Measurements from ENCODE around the gene NCKAP1. TPM values are rescaled to one million over a fixed set of nuclear protein-coding genes. Genes with fewer than 3 reads are reported as not detected.
"Not testable (repeated sequence)": the region's sequence is repeated elsewhere in the genome, so short reads cannot be mapped to it uniquely, and the experiment has no call there.

Gene NCKAP1
- total RNA-seq, 2 donors from 2014 or later = 9.3 to 12.4 TPM

DNA sequence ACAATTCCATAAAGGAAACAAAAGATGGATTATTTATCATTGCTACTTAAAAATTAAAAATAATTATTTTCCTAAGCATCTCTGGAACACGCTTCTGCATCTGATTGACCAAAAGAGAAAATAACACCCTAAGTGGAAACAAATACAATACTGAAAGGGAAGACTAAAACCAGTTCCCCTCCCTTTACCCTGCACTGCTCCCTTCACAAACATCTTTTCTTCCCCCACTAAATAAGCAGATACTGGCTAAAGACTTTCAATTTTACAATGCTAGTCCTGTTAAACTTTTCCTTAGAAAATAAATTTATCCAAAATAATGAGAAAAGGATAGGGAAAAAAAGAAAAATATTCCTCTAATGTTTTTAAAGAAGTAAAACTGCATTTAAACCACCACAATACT, 4.3 kb downstream of the NCKAP1 start:
- ATAC-seq (replicated peaks in 1 of 2) = no peak
- peaks cover 79% of the 10 kb centered on the region for H3K27me3 Mint-ChIP-seq (ENCODE audit: low read depth)
- H3K9me3 Mint-ChIP-seq = no peaks in the 10 kb centered on the region
- H3K4me1 Mint-ChIP-seq (ENCODE audit: low read depth) = peaks cover 19% of the 10 kb centered on the region
- DNase-seq = no peak
- no peak overlapping the region for H3K27ac Mint-ChIP-seq
- H3K4me3 Mint-ChIP-seq = no peak overlapping the region
- no peaks in the 10 kb centered on the region for H3K36me3 Mint-ChIP-seq (ENCODE audit: insufficient read depth in 2 of 2)

DNA sequence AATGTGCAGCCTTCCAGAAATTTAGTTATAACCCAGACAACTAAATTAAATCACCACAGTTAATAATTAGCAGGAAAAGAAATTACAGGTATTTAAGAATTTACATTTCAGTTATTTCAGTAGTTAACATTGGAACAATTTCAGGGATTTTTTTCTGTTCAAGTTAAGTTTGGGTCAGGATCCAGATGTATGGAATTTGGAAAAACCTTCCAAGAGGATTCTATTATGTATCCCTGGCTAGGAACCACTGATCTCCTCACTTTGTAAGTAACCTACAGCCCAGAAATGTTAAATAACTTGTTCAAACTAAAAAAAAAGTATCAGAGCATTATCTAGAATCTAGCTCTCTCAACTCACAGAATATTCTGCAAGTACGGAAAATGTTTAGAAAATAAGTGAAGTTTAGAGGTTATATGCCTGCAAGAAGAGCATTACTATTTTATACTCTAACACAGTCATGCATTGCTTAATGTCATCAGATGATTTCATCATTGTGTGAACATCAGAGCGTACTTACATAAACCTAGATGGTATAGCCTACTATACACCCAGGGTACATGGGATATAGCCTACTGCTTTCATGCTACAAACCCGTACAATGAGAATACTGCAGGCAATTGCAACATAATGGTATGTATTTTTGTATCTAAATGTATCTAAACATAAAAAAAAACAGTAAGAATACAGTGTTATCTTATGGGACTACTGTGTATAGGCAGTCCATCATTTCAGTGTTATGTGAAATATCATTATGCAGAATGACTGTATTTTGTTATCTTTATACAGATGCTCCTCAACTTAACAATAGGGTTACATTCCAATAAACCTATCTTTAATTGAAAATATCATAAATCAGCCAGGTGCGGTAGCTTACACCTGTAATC, 6.1 kb downstream of the NCKAP1 start:
- no peak for ATAC-seq (replicated peaks in 1 of 2)
- Mint-ChIP-seq H3K4me1 (ENCODE audit: low read depth) (peaks cover 12% of the 10 kb centered on the region), H3K27ac (no peak overlapping the region), H3K27me3 (ENCODE audit: low read depth) (peaks cover 75% of the 10 kb centered on the region), H3K4me3 (no peak overlapping the region), H3K36me3 (ENCODE audit: insufficient read depth in 2 of 2) (no peaks in the 10 kb centered on the region), H3K9me3 (no peaks in the 10 kb centered on the region)
- DNase-seq = no peak

- no peak for ATAC-seq (replicated peaks in 1 of 2)
- Mint-ChIP-seq H3K4me1 (ENCODE audit: low read depth) (no peaks in the 10 kb centered on the region), H3K27ac (no peak overlapping the region), H3K27me3 (ENCODE audit: low read depth) (peaks cover 46% of the 10 kb centered on the region), H3K4me3 (no peak overlapping the region), H3K9me3 (no peaks in the 10 kb centered on the region), H3K36me3 (ENCODE audit: insufficient read depth in 2 of 2) (no peaks in the 10 kb centered on the region)
- DNase-seq = no peak
Observed at GRCh38 chr2:183029219-183029618, 9.0 kb downstream of the NCKAP1 start.

DNA sequence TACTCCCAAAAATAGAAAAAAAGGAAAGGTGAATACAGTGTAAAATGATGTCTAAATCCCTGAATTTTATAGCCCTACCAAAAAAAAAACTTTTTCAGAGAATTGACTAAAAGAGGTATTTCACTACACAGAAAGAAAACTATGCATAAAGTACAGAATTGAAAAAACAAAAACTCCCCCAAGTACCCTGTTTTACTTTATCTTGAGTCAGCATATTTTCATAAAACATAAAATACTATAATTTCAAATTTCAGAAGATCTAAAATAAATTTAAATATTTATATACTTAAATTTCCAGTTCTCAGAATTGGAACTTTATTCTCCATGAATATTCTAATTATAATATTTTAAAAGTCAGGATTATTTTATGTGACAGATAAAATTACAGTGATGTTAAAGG, 10.1 kb downstream of the NCKAP1 start:
- Mint-ChIP-seq H3K27ac (no peak overlapping the region), H3K4me1 (ENCODE audit: low read depth) (no peaks in the 10 kb centered on the region), H3K36me3 (ENCODE audit: insufficient read depth in 2 of 2) (no peaks in the 10 kb centered on the region), H3K4me3 (no peak overlapping the region), H3K27me3 (ENCODE audit: low read depth) (peaks cover 37% of the 10 kb centered on the region), H3K9me3 (no peaks in the 10 kb centered on the region)
- ATAC-seq (replicated peaks in 1 of 2) (no peak), DNase-seq (no peak)

- Mint-ChIP-seq H3K27me3 (ENCODE audit: low read depth) (peaks cover 31% of the 10 kb centered on the region), H3K27ac (no peak overlapping the region), H3K9me3 (no peaks in the 10 kb centered on the region), H3K36me3 (ENCODE audit: insufficient read depth in 2 of 2) (no peaks in the 10 kb centered on the region), H3K4me1 (ENCODE audit: low read depth) (no peaks in the 10 kb centered on the region), H3K4me3 (no peak overlapping the region)
- ATAC-seq (replicated peaks in 1 of 2) (no peak), DNase-seq (no peak)
Observed at GRCh38 chr2:183027443-183027842, 10.8 kb downstream of the NCKAP1 start.

DNA sequence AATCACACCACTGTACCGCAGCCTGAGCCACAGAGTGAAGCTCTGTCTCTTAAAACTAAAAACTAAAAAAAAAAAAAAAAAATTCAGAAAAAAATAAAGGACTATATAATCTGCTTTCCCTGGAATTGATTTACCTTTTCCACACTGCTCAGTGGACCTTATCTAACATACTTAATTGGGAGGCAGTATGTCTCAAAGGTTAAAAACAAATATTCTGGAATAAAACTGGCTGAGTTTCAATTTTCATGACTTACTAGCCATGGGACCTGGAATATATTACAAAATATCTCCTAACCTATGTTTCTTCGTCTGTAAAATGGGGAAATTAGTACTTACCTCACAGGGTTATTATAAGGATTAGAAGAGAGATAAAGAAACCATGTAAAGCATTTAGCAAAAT, 11.8 kb downstream of the NCKAP1 start:
- ATAC-seq (replicated peaks in 1 of 2) = no peak
- no peak for DNase-seq
- Mint-ChIP-seq H3K9me3 (no peaks in the 10 kb centered on the region), H3K4me3 (no peak overlapping the region), H3K4me1 (ENCODE audit: low read depth) (no peaks in the 10 kb centered on the region), H3K27me3 (ENCODE audit: low read depth) (peaks cover 22% of the 10 kb centered on the region), H3K27ac (no peak overlapping the region), H3K36me3 (ENCODE audit: insufficient read depth in 2 of 2) (no peaks in the 10 kb centered on the region)

- ATAC-seq (replicated peaks in 1 of 2) (no peak), DNase-seq (no peak)
- Mint-ChIP-seq H3K4me1 (ENCODE audit: low read depth) (no peaks in the 10 kb centered on the region), H3K9me3 (no peaks in the 10 kb centered on the region), H3K36me3 (ENCODE audit: insufficient read depth in 2 of 2) (no peaks in the 10 kb centered on the region), H3K27me3 (ENCODE audit: low read depth) (peaks cover 21% of the 10 kb centered on the region), H3K27ac (no peak overlapping the region), H3K4me3 (no peak overlapping the region)
Observed at GRCh38 chr2:183025993-183026392, 12.3 kb downstream of the NCKAP1 start.

DNA sequence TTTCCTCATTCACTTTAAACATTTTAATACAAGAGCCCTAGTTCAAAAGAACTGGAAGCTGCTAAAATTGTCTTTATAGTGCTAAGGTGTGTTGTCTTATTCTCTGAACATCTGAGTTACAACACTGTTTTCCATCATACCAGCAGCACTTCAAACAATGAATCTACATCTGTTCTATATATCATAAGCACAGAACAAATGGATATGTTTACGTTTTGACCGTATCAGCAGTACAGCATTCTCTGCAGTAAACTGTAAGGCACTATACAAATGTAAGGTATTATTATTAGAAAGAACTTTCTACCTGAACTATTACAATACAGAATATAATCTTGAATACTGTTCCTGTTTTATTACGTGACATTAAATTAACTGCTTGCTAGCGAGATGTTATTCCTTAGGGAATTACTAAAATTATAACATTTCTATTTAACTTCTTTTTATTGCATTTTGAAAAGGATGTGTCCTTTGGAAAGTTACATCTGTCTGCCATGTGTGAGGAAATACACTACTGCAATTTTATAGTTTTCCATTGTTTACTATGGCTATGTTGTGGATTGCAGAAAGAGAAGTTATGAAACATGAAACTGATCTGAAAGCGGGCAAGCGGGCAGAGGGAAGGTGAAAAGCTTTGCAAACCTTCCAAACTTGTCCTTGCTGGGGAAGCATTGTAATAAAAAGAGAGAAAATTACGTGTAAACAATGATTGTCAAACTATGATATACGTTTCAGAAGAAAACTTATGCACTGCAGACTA, 13.7 kb downstream of the NCKAP1 start:
- DNase-seq = no peak
- Mint-ChIP-seq H3K27me3 (ENCODE audit: low read depth) (peaks cover 6% of the 10 kb centered on the region), H3K4me3 (no peak overlapping the region), H3K27ac (no peak overlapping the region), H3K36me3 (ENCODE audit: insufficient read depth in 2 of 2) (no peaks in the 10 kb centered on the region), H3K9me3 (no peaks in the 10 kb centered on the region), H3K4me1 (ENCODE audit: low read depth) (no peaks in the 10 kb centered on the region)
- ATAC-seq (replicated peaks in 1 of 2) = no peak

DNA sequence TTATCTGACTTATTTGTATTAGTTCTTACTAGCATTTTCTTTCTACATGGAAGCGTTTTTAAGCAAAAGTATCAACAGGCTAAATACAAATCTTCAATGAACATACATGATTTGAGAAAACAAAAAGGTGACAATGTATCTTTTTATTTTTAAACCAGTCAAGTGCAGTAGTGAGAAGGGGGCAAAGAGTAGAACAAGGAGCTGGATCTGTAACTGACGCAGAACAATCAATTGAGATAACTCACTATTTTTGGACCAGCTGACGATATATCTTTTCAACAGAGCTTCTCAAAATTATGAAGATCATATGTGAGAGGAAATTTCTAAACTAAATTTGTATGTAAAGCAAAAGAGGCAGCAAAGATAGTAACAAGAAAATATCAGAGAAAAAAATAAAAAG, 15.5 kb downstream of the NCKAP1 start:
- H3K27ac Mint-ChIP-seq = no peak overlapping the region
- H3K4me1 Mint-ChIP-seq (ENCODE audit: low read depth) = no peaks in the 10 kb centered on the region
- no peaks in the 10 kb centered on the region for H3K36me3 Mint-ChIP-seq (ENCODE audit: insufficient read depth in 2 of 2)
- ATAC-seq (replicated peaks in 1 of 2) = no peak
- no peaks in the 10 kb centered on the region for H3K9me3 Mint-ChIP-seq
- no peaks in the 10 kb centered on the region for H3K27me3 Mint-ChIP-seq (ENCODE audit: low read depth)
- no peak overlapping the region for H3K4me3 Mint-ChIP-seq
- DNase-seq = no peak

- DNase-seq (no peak), ATAC-seq (replicated peaks in 1 of 2) (no peak)
- no peaks in the 10 kb centered on the region for H3K9me3 Mint-ChIP-seq
- H3K4me1 Mint-ChIP-seq (ENCODE audit: low read depth) = no peaks in the 10 kb centered on the region
- H3K27ac Mint-ChIP-seq = no peak overlapping the region
- H3K36me3 Mint-ChIP-seq (ENCODE audit: insufficient read depth in 2 of 2) = no peaks in the 10 kb centered on the region
- no peaks in the 10 kb centered on the region for H3K27me3 Mint-ChIP-seq (ENCODE audit: low read depth)
- no peak overlapping the region for H3K4me3 Mint-ChIP-seq
Observed at GRCh38 chr2:183021613-183022012, 16.6 kb downstream of the NCKAP1 start.

DNA sequence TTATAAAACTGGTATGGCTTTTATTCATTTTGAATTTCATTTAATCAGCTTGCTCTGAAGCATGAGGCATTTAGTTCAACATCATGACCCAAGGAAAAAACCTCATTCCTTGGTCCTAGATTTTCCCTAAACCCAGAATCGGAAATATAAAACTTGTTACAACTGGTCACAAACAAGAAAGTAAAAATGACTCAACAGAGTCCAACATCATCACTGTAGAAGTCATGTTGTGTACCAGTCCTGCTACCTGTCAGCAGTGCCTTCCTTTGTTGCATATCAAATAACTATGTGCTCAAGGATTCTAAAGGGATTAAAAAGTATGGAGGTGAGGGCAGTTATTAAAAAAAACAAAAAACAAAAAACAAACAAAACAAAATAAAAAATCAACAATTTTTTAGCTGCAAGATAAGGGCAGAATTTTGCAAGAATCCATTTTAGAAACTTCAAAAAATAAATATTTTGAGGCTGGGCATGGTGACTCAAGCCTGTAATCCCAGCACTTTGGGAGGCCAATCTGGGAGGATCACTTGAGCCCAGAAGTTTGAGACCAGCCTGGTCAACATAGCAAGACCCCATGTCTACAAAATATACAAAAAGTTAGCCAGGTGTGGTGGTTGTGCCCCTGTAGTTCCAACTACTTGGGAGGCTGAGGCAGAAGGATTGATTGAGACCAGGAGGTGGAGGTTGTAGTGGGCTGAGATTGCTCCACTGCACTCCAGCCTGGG, 18.4 kb downstream of the NCKAP1 start:
- Mint-ChIP-seq H3K9me3 (no peaks in the 10 kb centered on the region), H3K27ac (no peak overlapping the region), H3K36me3 (ENCODE audit: insufficient read depth in 2 of 2) (peaks cover 0 to 1% of the 10 kb centered on the region in 2 donors), H3K4me3 (no peak overlapping the region), H3K4me1 (ENCODE audit: low read depth) (no peaks in the 10 kb centered on the region), H3K27me3 (ENCODE audit: low read depth) (no peaks in the 10 kb centered on the region)
- DNase-seq (no peak), ATAC-seq (replicated peaks in 1 of 2) (no peak)

GRCh38 chr2:183017845-183018244, 20.4 kb downstream of the NCKAP1 start:
- H3K27me3 Mint-ChIP-seq (ENCODE audit: low read depth) = peaks cover 11% of the 10 kb centered on the region
- not testable (repeated sequence) for H3K4me3 Mint-ChIP-seq; H3K36me3 Mint-ChIP-seq (ENCODE audit: insufficient read depth in 2 of 2); H3K9me3 Mint-ChIP-seq; DNase-seq; H3K4me1 Mint-ChIP-seq (ENCODE audit: low read depth); ATAC-seq (replicated peaks in 1 of 2); H3K27ac Mint-ChIP-seq

GRCh38 chr2:183014005-183014404, 24.3 kb downstream of the NCKAP1 start:
- Mint-ChIP-seq H3K27me3 (ENCODE audit: low read depth) (peaks cover 12% of the 10 kb centered on the region), H3K9me3 (no peaks in the 10 kb centered on the region), H3K27ac (no peak overlapping the region), H3K4me3 (no peak overlapping the region), H3K36me3 (ENCODE audit: insufficient read depth in 2 of 2) (peaks cover 0 to 1% of the 10 kb centered on the region in 2 donors), H3K4me1 (ENCODE audit: low read depth) (no peaks in the 10 kb centered on the region)
- DNase-seq = no peak
- no peak for ATAC-seq (replicated peaks in 1 of 2)
